ENCODE results near the gene SPTY2D1. TPM values are rescaled to one million over a fixed set of nuclear protein-coding genes. Genes with fewer than 3 reads are reported as not detected.

SPTY2D1 gene
- total and polyA plus RNA-seq, 2 experiments from 2014 or later, result 5.9 to 14.1 TPM

DNA sequence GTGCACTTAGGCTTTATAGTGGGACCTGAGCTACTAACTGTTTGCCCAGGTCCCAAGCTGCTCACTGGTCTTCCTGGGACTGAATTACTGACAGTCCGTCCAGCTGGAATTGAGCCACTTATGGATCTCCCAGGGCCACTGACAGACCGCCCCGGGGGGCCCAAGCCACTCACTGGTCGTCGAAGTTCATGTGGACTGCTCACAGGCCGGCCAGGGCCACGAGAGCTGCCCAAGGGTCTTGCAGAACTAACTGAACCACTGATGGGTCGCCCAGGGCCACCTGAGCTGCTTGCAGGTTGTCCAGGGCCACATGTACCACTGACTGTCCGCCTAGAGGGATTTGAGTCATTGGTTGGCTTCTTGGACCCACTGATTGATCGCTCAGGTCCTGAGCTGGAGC, 19.5 kb downstream of the SPTY2D1 start:
- no peaks in the 10 kb centered on the region for H3K4me1 ChIP-seq (ENCODE audit: insufficient read depth)
- H3K4me2 ChIP-seq, result no peak overlapping the region
- TF ChIP-seq CREB1 (CRISPR knock-in tag; IDR thresholded peaks at IDR 0.05; ENCODE audit: low read depth), result no peak
- TF ChIP-seq, protein P1, sequence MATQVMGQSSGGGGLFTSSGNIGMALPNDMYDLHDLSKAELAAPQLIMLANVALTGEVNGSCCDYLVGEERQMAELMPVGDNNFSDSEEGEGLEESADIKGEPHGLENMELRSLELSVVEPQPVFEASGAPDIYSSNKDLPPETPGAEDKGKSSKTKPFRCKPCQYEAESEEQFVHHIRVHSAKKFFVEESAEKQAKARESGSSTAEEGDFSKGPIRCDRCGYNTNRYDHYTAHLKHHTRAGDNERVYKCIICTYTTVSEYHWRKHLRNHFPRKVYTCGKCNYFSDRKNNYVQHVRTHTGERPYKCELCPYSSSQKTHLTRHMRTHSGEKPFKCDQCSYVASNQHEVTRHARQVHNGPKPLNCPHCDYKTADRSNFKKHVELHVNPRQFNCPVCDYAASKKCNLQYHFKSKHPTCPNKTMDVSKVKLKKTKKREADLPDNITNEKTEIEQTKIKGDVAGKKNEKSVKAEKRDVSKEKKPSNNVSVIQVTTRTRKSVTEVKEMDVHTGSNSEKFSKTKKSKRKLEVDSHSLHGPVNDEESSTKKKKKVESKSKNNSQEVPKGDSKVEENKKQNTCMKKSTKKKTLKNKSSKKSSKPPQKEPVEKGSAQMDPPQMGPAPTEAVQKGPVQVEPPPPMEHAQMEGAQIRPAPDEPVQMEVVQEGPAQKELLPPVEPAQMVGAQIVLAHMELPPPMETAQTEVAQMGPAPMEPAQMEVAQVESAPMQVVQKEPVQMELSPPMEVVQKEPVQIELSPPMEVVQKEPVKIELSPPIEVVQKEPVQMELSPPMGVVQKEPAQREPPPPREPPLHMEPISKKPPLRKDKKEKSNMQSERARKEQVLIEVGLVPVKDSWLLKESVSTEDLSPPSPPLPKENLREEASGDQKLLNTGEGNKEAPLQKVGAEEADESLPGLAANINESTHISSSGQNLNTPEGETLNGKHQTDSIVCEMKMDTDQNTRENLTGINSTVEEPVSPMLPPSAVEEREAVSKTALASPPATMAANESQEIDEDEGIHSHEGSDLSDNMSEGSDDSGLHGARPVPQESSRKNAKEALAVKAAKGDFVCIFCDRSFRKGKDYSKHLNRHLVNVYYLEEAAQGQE (IDR thresholded peaks at IDR 0.05; ENCODE audit: unreplicated experiment), result no peak
- TF ChIP-seq, protein P2, sequence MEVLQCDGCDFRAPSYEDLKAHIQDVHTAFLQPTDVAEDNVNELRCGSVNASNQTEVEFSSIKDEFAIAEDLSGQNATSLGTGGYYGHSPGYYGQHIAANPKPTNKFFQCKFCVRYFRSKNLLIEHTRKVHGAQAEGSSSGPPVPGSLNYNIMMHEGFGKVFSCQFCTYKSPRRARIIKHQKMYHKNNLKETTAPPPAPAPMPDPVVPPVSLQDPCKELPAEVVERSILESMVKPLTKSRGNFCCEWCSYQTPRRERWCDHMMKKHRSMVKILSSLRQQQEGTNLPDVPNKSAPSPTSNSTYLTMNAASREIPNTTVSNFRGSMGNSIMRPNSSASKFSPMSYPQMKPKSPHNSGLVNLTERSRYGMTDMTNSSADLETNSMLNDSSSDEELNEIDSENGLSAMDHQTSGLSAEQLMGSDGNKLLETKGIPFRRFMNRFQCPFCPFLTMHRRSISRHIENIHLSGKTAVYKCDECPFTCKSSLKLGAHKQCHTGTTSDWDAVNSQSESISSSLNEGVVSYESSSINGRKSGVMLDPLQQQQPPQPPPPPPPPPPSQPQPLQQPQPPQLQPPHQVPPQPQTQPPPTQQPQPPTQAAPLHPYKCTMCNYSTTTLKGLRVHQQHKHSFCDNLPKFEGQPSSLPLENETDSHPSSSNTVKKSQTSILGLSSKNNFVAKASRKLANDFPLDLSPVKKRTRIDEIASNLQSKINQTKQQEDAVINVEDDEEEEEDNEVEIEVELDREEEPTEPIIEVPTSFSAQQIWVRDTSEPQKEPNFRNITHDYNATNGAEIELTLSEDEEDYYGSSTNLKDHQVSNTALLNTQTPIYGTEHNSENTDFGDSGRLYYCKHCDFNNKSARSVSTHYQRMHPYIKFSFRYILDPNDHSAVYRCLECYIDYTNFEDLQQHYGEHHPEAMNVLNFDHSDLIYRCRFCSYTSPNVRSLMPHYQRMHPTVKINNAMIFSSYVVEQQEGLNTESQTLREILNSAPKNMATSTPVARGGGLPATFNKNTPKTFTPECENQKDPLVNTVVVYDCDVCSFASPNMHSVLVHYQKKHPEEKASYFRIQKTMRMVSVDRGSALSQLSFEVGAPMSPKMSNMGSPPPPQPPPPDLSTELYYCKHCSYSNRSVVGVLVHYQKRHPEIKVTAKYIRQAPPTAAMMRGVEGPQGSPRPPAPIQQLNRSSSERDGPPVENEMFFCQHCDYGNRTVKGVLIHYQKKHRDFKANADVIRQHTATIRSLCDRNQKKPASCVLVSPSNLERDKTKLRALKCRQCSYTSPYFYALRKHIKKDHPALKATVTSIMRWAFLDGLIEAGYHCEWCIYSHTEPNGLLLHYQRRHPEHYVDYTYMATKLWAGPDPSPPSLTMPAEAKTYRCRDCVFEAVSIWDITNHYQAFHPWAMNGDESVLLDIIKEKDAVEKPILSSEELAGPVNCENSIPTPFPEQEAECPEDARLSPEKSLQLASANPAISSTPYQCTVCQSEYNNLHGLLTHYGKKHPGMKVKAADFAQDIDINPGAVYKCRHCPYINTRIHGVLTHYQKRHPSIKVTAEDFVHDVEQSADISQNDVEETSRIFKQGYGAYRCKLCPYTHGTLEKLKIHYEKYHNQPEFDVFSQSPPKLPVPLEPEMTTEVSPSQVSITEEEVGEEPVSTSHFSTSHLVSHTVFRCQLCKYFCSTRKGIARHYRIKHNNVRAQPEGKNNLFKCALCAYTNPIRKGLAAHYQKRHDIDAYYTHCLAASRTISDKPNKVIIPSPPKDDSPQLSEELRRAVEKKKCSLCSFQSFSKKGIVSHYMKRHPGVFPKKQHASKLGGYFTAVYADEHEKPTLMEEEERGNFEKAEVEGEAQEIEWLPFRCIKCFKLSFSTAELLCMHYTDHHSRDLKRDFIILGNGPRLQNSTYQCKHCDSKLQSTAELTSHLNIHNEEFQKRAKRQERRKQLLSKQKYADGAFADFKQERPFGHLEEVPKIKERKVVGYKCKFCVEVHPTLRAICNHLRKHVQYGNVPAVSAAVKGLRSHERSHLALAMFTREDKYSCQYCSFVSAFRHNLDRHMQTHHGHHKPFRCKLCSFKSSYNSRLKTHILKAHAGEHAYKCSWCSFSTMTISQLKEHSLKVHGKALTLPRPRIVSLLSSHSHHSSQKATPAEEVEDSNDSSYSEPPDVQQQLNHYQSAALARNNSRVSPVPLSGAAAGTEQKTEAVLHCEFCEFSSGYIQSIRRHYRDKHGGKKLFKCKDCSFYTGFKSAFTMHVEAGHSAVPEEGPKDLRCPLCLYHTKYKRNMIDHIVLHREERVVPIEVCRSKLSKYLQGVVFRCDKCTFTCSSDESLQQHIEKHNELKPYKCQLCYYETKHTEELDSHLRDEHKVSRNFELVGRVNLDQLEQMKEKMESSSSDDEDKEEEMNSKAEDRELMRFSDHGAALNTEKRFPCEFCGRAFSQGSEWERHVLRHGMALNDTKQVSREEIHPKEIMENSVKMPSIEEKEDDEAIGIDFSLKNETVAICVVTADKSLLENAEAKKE (CRISPR knock-in tag; IDR thresholded peaks at IDR 0.05), result no peak
- TF ChIP-seq, protein P3, sequence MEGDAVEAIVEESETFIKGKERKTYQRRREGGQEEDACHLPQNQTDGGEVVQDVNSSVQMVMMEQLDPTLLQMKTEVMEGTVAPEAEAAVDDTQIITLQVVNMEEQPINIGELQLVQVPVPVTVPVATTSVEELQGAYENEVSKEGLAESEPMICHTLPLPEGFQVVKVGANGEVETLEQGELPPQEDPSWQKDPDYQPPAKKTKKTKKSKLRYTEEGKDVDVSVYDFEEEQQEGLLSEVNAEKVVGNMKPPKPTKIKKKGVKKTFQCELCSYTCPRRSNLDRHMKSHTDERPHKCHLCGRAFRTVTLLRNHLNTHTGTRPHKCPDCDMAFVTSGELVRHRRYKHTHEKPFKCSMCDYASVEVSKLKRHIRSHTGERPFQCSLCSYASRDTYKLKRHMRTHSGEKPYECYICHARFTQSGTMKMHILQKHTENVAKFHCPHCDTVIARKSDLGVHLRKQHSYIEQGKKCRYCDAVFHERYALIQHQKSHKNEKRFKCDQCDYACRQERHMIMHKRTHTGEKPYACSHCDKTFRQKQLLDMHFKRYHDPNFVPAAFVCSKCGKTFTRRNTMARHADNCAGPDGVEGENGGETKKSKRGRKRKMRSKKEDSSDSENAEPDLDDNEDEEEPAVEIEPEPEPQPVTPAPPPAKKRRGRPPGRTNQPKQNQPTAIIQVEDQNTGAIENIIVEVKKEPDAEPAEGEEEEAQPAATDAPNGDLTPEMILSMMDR (conservative IDR thresholded peaks at IDR 0.05; ENCODE audit: low read depth in 2 of 2), result no peak
- no peaks in the 10 kb centered on the region for H3K9me3 Mint-ChIP-seq
- H3K36me3 ChIP-seq (ENCODE audit: insufficient read depth), result peaks cover 15% of the 10 kb centered on the region
- H3K9me2 ChIP-seq (ENCODE audit: insufficient read depth), result no peaks in the 10 kb centered on the region
- H4K20me1 ChIP-seq (replicated peaks; ENCODE audit: insufficient read depth), result peaks cover 14% of the 10 kb centered on the region
- H3K27ac Mint-ChIP-seq, result no peak overlapping the region
- no peak for ATAC-seq
- no peaks in the 10 kb centered on the region for H3F3A ChIP-seq (replicated peaks; ENCODE audit: low read depth)
- no peaks in the 10 kb centered on the region for H3K4me1 Mint-ChIP-seq
- no peak overlapping the region for H2AFZ ChIP-seq
- H3K4me3 ChIP-seq, result no peak overlapping the region
- DNase-seq (ENCODE audit: low spot score), result no peak
- no peaks in the 10 kb centered on the region for H3K27me3 ChIP-seq (ENCODE audit: insufficient read depth)
- no peak overlapping the region for H3K4me3 Mint-ChIP-seq
- H3K36me3 Mint-ChIP-seq (ENCODE audit: low read depth), result peaks cover 16% of the 10 kb centered on the region
- H3K27me3 Mint-ChIP-seq (ENCODE audit: insufficient read depth, low read depth, poor library complexity), result no peaks in the 10 kb centered on the region
- no peak overlapping the region for H3K27ac ChIP-seq (ENCODE audit: low read depth)
- H3K79me2 ChIP-seq (replicated peaks; ENCODE audit: insufficient read depth), result peaks cover 28% of the 10 kb centered on the region

All from GM23338 (cell line).